ENCODE data around the gene LIME1. TPM values are rescaled to one million over a fixed set of nuclear protein-coding genes. Genes with fewer than 3 reads are reported as not detected.
A peak's percentile ranks its signal among the peaks of the same experiment; 100 is the strongest.

Gene LIME1
- total RNA-seq, 1 donor from 2014 or later, result 32.4 TPM

DNA sequence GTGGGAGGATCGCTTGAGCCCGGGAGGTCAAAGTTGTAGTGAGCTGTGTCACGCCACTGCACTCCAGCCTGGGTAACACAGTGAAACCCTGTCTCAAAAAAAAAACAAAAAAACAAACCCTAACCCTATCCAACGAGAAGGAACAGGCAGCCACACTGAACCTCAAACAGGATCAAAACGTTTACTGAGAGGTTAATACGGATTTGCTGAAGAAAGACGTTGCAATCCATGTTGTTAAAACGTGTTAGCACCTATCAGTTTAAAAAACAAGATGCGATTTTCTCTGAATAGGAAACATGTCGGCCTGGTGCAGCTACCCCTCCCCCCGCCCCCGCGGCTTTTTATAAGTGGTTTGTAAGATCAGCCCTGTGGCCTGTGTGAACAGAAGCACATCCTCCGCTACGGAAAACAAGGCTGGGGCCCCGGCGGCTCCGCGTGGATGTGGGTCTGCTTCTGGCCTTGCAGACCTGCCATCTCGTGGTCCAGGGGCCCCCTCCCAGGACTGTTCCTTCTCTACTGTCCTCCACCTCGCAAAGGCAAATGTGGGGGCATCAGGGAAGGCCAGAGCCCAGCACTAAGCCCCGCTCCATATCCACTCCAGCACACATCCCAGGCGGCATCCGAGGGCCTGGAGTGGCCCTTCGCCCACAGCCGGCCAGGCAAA lies 14.5 kb downstream of the LIME1 start:
- TF ChIP-seq POLR2A (IDR thresholded peaks at IDR 0.05) (no peak), POLR2AphosphoS5 (IDR thresholded peaks at IDR 0.05; ENCODE audit: insufficient read depth in 1 of 2, low read depth in 1 of 2) (peak in 1 of 2 donors; percentile 12)
- TF ChIP-seq, protein P1, sequence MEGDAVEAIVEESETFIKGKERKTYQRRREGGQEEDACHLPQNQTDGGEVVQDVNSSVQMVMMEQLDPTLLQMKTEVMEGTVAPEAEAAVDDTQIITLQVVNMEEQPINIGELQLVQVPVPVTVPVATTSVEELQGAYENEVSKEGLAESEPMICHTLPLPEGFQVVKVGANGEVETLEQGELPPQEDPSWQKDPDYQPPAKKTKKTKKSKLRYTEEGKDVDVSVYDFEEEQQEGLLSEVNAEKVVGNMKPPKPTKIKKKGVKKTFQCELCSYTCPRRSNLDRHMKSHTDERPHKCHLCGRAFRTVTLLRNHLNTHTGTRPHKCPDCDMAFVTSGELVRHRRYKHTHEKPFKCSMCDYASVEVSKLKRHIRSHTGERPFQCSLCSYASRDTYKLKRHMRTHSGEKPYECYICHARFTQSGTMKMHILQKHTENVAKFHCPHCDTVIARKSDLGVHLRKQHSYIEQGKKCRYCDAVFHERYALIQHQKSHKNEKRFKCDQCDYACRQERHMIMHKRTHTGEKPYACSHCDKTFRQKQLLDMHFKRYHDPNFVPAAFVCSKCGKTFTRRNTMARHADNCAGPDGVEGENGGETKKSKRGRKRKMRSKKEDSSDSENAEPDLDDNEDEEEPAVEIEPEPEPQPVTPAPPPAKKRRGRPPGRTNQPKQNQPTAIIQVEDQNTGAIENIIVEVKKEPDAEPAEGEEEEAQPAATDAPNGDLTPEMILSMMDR (IDR thresholded peaks at IDR 0.05), result no peak
- H3K36me3 ChIP-seq, result no peaks in the 10 kb centered on the region
- no peak overlapping the region for H3K27ac ChIP-seq
- no peaks in the 10 kb centered on the region for H3K9me3 ChIP-seq
- H3K27me3 ChIP-seq, result no peaks in the 10 kb centered on the region
- intact Hi-C loops (cut with DNase I), result no loop called here
- no peaks in the 10 kb centered on the region for H3K4me1 ChIP-seq
- H3K4me3 ChIP-seq, result no peak overlapping the region
- no peak for DNase-seq (ENCODE audit: extremely low spot score in 2 of 2)

DNA sequence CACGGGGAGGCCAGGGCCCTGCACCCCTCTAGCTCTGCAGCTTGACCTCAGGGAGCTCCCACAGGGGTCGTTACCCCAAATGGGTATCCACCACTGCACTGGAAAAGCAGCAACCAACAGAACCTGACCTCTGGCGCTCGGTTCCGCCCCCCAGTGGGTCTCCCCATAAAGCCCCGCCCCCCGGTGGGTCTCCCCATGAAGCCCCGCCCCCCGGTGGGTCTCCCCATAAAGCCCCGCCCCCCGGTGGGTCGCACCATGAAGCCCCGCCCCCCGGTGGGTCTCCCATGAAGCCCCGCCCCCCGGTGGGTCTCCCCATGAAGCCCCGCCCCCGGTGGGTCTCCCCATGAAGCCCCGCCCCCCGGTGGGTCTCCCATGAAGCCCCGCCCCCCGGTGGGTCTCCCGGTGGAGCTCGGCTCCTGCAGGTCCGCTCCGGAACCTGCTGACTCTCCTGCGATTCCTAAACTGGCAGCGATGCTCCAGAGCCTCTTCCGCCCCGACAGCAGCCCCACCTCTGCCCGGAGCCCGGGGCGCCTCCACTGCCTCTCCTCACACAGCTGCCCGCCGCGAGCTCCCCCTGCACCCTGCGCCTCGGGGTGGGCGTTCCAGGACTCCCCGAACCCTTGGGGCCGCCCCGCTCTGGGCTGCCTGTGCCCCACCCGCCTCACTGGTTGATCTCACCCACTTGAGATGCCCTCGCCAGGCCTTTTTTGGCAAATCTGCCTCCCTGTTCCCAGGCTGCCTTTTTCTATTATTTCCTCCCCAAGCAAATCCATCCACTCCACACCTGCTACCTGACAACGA lies 15.2 kb downstream of the LIME1 start:
- Histone ChIP-seq H3K4me1 (no peaks in the 10 kb centered on the region), H3K36me3 (no peaks in the 10 kb centered on the region), H3K27me3 (no peaks in the 10 kb centered on the region), H3K27ac (no peak overlapping the region), H3K9me3 (no peaks in the 10 kb centered on the region), H3K4me3 (no peak overlapping the region)
- no peak for DNase-seq (ENCODE audit: extremely low spot score in 2 of 2)
- no peak for TF ChIP-seq POLR2A (IDR thresholded peaks at IDR 0.05)
- intact Hi-C loops (cut with DNase I), result no loop called here

DNA sequence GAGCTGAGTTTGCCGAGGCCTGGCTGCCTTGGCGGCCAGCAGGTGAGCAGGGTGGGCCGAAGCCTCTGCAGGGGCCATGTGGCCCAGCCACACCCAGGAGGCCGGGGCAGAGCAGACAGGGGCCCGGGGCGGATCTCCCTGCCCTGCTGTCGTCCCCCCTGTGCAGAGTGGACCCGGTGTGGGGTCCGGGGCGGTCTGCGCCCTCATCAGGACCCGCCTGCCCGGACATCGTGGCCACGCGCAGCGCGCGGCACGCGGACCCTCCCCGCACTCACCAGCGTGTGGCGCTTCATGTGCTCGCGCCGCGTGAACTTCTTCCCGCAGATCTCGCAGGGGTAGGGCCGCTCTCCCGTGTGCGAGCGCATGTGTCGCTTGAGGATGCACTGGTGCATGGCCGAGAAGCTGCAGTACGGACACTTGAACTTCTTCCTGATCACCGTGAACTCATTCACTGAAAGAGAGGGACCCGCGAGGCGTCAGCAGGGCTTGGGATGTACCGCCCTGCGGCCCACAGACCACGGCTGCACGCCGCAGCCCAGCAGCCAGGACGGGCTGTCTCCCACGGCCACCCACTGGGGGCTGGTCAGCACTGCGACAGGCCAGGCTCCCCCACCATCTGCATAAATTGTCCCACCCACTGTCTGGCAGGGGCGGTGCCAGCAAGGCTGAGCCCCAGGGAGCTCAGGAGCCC lies 16.1 kb downstream of the LIME1 start:
- TF ChIP-seq POLR2AphosphoS5 (IDR thresholded peaks at IDR 0.05; ENCODE audit: insufficient read depth in 1 of 2, low read depth in 1 of 2) (no peak), POLR2A (IDR thresholded peaks at IDR 0.05) (no peak)
- TF ChIP-seq, protein P1 (IDR thresholded peaks at IDR 0.05), result no peak
- intact Hi-C loops (cut with DNase I), result no loop called here
- no peak overlapping the region for H3K27ac ChIP-seq
- no peaks in the 10 kb centered on the region for H3K36me3 ChIP-seq
- no peaks in the 10 kb centered on the region for H3K4me1 ChIP-seq
- H3K4me3 ChIP-seq, result no peak overlapping the region
- no peaks in the 10 kb centered on the region for H3K27me3 ChIP-seq
- H3K9me3 ChIP-seq, result no peaks in the 10 kb centered on the region
- no peak for DNase-seq (ENCODE audit: extremely low spot score in 2 of 2)

DNA sequence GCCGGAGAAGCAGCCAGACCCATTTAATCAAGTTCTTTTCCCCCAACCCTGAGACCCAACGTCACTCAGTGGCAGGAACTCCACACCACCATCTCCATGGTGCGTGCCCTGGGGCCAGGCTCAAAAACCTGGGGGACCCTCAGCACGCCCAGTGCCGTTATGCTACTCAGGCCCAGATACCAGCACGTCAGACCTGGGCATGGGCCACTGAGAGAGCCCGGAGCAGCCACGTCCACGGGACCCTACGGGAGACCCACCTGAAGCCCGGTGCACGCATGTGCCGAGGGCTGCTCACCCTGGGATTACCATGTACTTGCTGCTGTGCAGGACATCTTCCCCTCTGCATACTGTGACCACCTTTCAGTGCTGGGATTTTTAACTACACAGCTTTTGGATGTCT lies 16.9 kb downstream of the LIME1 start:
- H3K36me3 ChIP-seq, result no peaks in the 10 kb centered on the region
- TF ChIP-seq, protein P1 (IDR thresholded peaks at IDR 0.05), result no peak
- TF ChIP-seq POLR2A (IDR thresholded peaks at IDR 0.05) (no peak), POLR2AphosphoS5 (IDR thresholded peaks at IDR 0.05; ENCODE audit: insufficient read depth in 1 of 2, low read depth in 1 of 2) (no peak)
- H3K4me1 ChIP-seq, result no peaks in the 10 kb centered on the region
- H3K4me3 ChIP-seq, result no peak overlapping the region
- no peaks in the 10 kb centered on the region for H3K27me3 ChIP-seq
- intact Hi-C loops (cut with DNase I), result no loop called here
- no peak overlapping the region for H3K27ac ChIP-seq
- no peaks in the 10 kb centered on the region for H3K9me3 ChIP-seq
- DNase-seq (ENCODE audit: extremely low spot score in 2 of 2), result no peak

DNA sequence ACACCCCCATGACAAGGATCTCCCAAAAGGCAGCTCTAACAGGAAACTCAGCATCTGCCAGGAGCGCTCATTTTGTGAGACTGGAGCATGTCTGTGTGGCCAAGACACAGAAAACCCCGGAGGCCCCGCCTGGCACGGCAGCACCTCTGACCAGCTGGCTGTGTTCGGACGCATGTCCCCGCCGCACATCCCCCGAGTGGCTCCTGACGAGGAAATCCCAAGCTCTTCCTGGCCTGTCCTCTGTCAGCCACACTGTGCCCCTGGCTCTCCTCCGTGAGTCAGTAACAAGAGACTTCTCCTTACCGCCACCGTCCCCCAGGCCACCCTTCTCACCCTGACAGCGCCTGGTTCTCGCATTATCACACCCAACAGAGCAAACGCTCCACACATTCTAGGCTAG lies 17.5 kb downstream of the LIME1 start:
- no peak for DNase-seq (ENCODE audit: extremely low spot score in 2 of 2)
- TF ChIP-seq POLR2A (IDR thresholded peaks at IDR 0.05) (no peak), POLR2AphosphoS5 (IDR thresholded peaks at IDR 0.05; ENCODE audit: insufficient read depth in 1 of 2, low read depth in 1 of 2) (no peak)
- TF ChIP-seq, protein P1 (IDR thresholded peaks at IDR 0.05), result no peak
- Histone ChIP-seq H3K9me3 (no peaks in the 10 kb centered on the region), H3K27me3 (no peaks in the 10 kb centered on the region), H3K4me3 (no peak overlapping the region), H3K4me1 (no peaks in the 10 kb centered on the region), H3K27ac (no peak overlapping the region), H3K36me3 (no peaks in the 10 kb centered on the region)
- intact Hi-C loops (cut with DNase I), result no loop called here

Data from vagina (tissue), 2 donors.